Spleen (tissue), 7 donors: ENCODE measurements around the gene PI4K2B.

ENCODE experiments used
- CTCF ChIP-seq, 11 experiments: fragments of 200-600 bp in 7 of 11; fragments of 450-650 bp in 4 of 11; sonication (generic) in 4 of 11; IDR thresholded peaks in 8 of 11; conservative IDR thresholded peaks in 3 of 11; 1 replicate in 7 of 11; 2 replicates in 4 of 11; pipeline versions ENCODE4 v1.4.0 to v1.8.0; 2016 to 2021; ENCODE audit warnings: antibody characterized with exemption in 11 of 11, inconsistent platforms in 4 of 11, mild to moderate bottlenecking in 1 of 11
- POLR2AphosphoS5 ChIP-seq, 3 donors: sonication (generic); formaldehyde crosslinking; IDR thresholded peaks; one replicate each; pipeline ENCODE4 v1.5.1; 2017; ENCODE audit warnings: antibody characterized with exemption in 3 of 3
- donor health status: DM: no; HTN: no; CAD: no; lungs with moderate emphysema.
- donor health status: DM: no; HTN: no; CAD: no.
- donor health status: DM: no; HTN: no; CAD: no.

GRCh38 chr4:25212822-25213221 lies 21.0 kb upstream of the PI4K2B start:
- TF ChIP-seq CTCF (IDR thresholded peaks at IDR 0.05 in 8 of 11, conservative IDR thresholded peaks at IDR 0.05 in 3 of 11) = no peak
- TF ChIP-seq POLR2AphosphoS5 (IDR thresholded peaks at IDR 0.05) = no peak
